ENCODE data around the gene IMP3. TPM values are rescaled to one million over a fixed set of nuclear protein-coding genes. Genes with fewer than 3 reads are reported as not detected.

IMP3 gene
- total RNA-seq, 1 donor from 2014 or later, result 215 TPM

DNA sequence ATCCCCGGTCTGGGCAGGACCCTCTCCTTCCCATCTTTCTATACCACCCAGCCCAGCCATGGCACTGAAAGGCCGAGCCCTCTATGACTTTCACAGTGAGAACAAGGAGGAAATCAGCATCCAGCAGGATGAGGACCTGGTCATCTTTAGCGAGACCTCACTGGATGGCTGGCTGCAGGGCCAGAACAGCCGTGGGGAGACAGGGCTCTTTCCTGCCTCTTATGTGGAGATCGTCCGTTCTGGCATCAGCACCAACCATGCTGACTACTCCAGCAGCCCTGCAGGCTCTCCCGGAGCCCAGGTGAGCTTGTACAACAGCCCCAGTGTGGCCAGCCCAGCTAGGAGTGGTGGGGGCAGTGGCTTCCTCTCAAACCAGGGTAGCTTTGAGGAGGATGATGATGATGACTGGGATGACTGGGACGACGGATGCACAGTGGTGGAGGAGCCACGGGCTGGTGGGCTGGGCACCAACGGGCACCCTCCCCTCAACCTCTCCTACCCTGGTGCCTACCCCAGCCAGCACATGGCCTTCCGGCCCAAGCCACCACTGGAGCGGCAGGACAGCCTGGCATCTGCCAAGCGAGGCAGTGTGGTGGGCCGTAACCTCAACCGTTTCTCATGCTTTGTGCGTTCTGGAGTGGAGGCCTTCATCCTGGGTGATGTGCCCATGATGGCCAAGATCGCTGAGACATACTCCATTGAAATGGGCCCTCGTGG is 9.2 kb upstream of the IMP3 start:
- no peaks in the 10 kb centered on the region for H3K27me3 ChIP-seq (ENCODE audit: control insufficient read depth, insufficient read depth, low read length)
- peaks cover 25% of the 10 kb centered on the region for H3K36me3 ChIP-seq (ENCODE audit: control insufficient read depth, insufficient read depth, low read length)
- DNase-seq (ENCODE audit: low read depth) (no peak), FAIRE-seq (no peak)
- TF ChIP-seq, protein P1, sequence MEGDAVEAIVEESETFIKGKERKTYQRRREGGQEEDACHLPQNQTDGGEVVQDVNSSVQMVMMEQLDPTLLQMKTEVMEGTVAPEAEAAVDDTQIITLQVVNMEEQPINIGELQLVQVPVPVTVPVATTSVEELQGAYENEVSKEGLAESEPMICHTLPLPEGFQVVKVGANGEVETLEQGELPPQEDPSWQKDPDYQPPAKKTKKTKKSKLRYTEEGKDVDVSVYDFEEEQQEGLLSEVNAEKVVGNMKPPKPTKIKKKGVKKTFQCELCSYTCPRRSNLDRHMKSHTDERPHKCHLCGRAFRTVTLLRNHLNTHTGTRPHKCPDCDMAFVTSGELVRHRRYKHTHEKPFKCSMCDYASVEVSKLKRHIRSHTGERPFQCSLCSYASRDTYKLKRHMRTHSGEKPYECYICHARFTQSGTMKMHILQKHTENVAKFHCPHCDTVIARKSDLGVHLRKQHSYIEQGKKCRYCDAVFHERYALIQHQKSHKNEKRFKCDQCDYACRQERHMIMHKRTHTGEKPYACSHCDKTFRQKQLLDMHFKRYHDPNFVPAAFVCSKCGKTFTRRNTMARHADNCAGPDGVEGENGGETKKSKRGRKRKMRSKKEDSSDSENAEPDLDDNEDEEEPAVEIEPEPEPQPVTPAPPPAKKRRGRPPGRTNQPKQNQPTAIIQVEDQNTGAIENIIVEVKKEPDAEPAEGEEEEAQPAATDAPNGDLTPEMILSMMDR (IDR thresholded peaks at IDR 0.05; ENCODE audit: insufficient read depth, low read length, severe bottlenecking), result no peak
- H3K4me3 ChIP-seq (ENCODE audit: low read depth, low read length), result peak overlapping the region; percentile 90

GRCh38 chr15:75648156-75649000 is 8.4 kb upstream of the IMP3 start:
- DNase-seq (ENCODE audit: low read depth) (no peak), FAIRE-seq (no peak)
- peak overlapping the region; percentile 90 for H3K4me3 ChIP-seq (ENCODE audit: low read depth, low read length)
- peaks cover 21% of the 10 kb centered on the region for H3K36me3 ChIP-seq (ENCODE audit: control insufficient read depth, insufficient read depth, low read length)
- H3K27me3 ChIP-seq (ENCODE audit: control insufficient read depth, insufficient read depth, low read length), result no peaks in the 10 kb centered on the region
- TF ChIP-seq, protein P1 (IDR thresholded peaks at IDR 0.05; ENCODE audit: insufficient read depth, low read length, severe bottlenecking), result no peak

- TF ChIP-seq, protein P1 (IDR thresholded peaks at IDR 0.05; ENCODE audit: insufficient read depth, low read length, severe bottlenecking), result peak; percentile 64
- peaks cover 16% of the 10 kb centered on the region for H3K36me3 ChIP-seq (ENCODE audit: control insufficient read depth, insufficient read depth, low read length)
- DNase-seq (ENCODE audit: low read depth) (peak; percentile 72), FAIRE-seq (no peak)
- no peaks in the 10 kb centered on the region for H3K27me3 ChIP-seq (ENCODE audit: control insufficient read depth, insufficient read depth, low read length)
- peak within 1 kb of the TSS; percentile 90 for H3K4me3 ChIP-seq (ENCODE audit: low read depth, low read length)
These were observed 7.5 kb upstream of the IMP3 start, which contains the start of gene SNX33 for GRCh38 chr15:75647370-75648155. Gene SNX33, plus strand, starts transcription at chr15:75647912. Its CDS starts 1,191 bp downstream, at chr15:75649103.

DNA sequence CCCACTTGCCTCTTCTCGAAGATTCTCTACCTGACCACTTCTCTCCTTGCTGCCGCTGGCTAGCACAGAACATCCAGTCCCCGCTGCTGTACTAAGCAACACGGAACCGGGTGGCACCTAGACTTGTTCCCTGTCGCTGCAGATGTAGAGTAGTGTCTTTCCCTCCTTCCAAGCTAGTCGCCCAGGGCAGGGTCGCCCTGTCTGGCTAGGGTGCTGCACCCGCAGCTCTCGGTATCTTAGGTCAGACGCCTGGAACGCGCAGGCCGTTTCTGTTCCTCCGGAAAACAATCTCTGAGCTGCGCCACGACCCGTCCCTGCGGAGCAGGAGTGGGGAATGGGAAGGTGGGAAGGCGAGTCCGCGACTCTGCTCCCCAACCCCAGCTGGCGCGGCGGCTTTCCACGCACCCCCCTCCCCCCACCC is 6.9 kb upstream of the IMP3 start:
- TF ChIP-seq, protein P1 (IDR thresholded peaks at IDR 0.05; ENCODE audit: insufficient read depth, low read length, severe bottlenecking), result no peak
- H3K4me3 ChIP-seq (ENCODE audit: low read depth, low read length), result peak overlapping the region; percentile 90
- H3K36me3 ChIP-seq (ENCODE audit: control insufficient read depth, insufficient read depth, low read length), result peaks cover 15% of the 10 kb centered on the region
- DNase-seq (ENCODE audit: low read depth) (no peak), FAIRE-seq (no peak)
- H3K27me3 ChIP-seq (ENCODE audit: control insufficient read depth, insufficient read depth, low read length), result no peaks in the 10 kb centered on the region

GRCh38 chr15:75646112-75646943 is 6.3 kb upstream of the IMP3 start:
- TF ChIP-seq, protein P1 (IDR thresholded peaks at IDR 0.05; ENCODE audit: insufficient read depth, low read length, severe bottlenecking), result no peak
- no peak for DNase-seq (ENCODE audit: low read depth)
- peaks cover 13% of the 10 kb centered on the region for H3K36me3 ChIP-seq (ENCODE audit: control insufficient read depth, insufficient read depth, low read length)
- no peak for FAIRE-seq
- no peaks in the 10 kb centered on the region for H3K27me3 ChIP-seq (ENCODE audit: control insufficient read depth, insufficient read depth, low read length)
- peak overlapping the region; percentile 90 for H3K4me3 ChIP-seq (ENCODE audit: low read depth, low read length)
